C4-2B (cell line): Measurements from ENCODE around the gene WBP4.

ENCODE experiments used
- CTCF ChIP-seq: fragments of 450-650 bp; conservative IDR thresholded peaks from 2 replicates; pipeline ENCODE4 v1.5.1; 2017; ENCODE audit warnings: mild to moderate bottlenecking
- ZFX ChIP-seq: fragments of 450-650 bp; IDR thresholded peaks from 2 replicates; pipeline ENCODE4 v1.6.1; 2017

GRCh38 chr13:41018602-41018948 lies 42.7 kb upstream of the WBP4 start:
- TF ChIP-seq CTCF (no peak), ZFX (no peak)
